ENCODE data around the gene FBXL13. TPM values are rescaled to one million over a fixed set of nuclear protein-coding genes. Genes with fewer than 3 reads are reported as not detected.

Gene FBXL13
- polyA plus RNA-seq, 1 donor from 2014 or later, result 0.57 TPM

GRCh38 chr7:103121641-103122040 lies 47.0 kb upstream of the FBXL13 start:
- H3K4me3 ChIP-seq (ENCODE audit: low read length), result no peak overlapping the region
- H3K4me2 ChIP-seq (ENCODE audit: low read length), result no peak overlapping the region
- H3K79me2 ChIP-seq (replicated peaks; ENCODE audit: insufficient read depth, low read length), result no peaks in the 10 kb centered on the region
- H3F3A ChIP-seq (ENCODE audit: insufficient read depth, low read length, poor library complexity, severe bottlenecking), result no peaks in the 10 kb centered on the region
- no peak for TF ChIP-seq EP300 (conservative IDR thresholded peaks at IDR 0.05; ENCODE audit: poor library complexity, severe bottlenecking)
- TF ChIP-seq SMC3 (conservative IDR thresholded peaks at IDR 0.05; ENCODE audit: poor library complexity), result no peak
- no peak for TF ChIP-seq RAD21 (conservative IDR thresholded peaks at IDR 0.05)
- TF ChIP-seq TAF1 (IDR thresholded peaks at IDR 0.05; ENCODE audit: low read depth), result no peak
- no peak overlapping the region for H3K9ac ChIP-seq (ENCODE audit: low read length)
- no peak overlapping the region for H2AFZ ChIP-seq (ENCODE audit: low read depth, low read length)
- no peaks in the 10 kb centered on the region for H3K9me3 ChIP-seq (ENCODE audit: low read length)
- no peaks in the 10 kb centered on the region for H4K20me1 ChIP-seq (ENCODE audit: insufficient read depth)
- no peaks in the 10 kb centered on the region for H3K27me3 ChIP-seq (ENCODE audit: insufficient read depth, low read depth, low read length)
- H3K9me2 ChIP-seq (ENCODE audit: insufficient read depth, low read length), result no peaks in the 10 kb centered on the region
- H3K27ac ChIP-seq (ENCODE audit: low read length), result no peak overlapping the region
- H3K36me3 ChIP-seq (ENCODE audit: insufficient read depth, low read length), result peaks cover 8% of the 10 kb centered on the region

- Histone ChIP-seq H3K4me3 (ENCODE audit: low read length) (no peak overlapping the region), H3K4me2 (ENCODE audit: low read length) (no peak overlapping the region), H3K36me3 (ENCODE audit: insufficient read depth, low read length) (peaks cover 8% of the 10 kb centered on the region), H3K79me2 (replicated peaks; ENCODE audit: insufficient read depth, low read length) (no peaks in the 10 kb centered on the region), H4K20me1 (ENCODE audit: insufficient read depth) (no peaks in the 10 kb centered on the region), H3K27me3 (ENCODE audit: insufficient read depth, low read depth, low read length) (no peaks in the 10 kb centered on the region), H2AFZ (ENCODE audit: low read depth, low read length) (no peak overlapping the region), H3K9me2 (ENCODE audit: insufficient read depth, low read length) (no peaks in the 10 kb centered on the region), H3K9ac (ENCODE audit: low read length) (no peak overlapping the region), H3F3A (ENCODE audit: insufficient read depth, low read length, poor library complexity, severe bottlenecking) (no peaks in the 10 kb centered on the region), H3K9me3 (ENCODE audit: low read length) (no peaks in the 10 kb centered on the region), H3K27ac (ENCODE audit: low read length) (no peak overlapping the region)
- TF ChIP-seq CTCF (IDR thresholded peaks at IDR 0.05; ENCODE audit: poor library complexity, severe bottlenecking) (no peak), SMC3 (conservative IDR thresholded peaks at IDR 0.05; ENCODE audit: poor library complexity) (no peak), POLR2AphosphoS5 (IDR thresholded peaks at IDR 0.05) (no peak), EZH2 (IDR thresholded peaks at IDR 0.05; ENCODE audit: borderline replicate concordance, insufficient read depth, low read length, poor library complexity, severe bottlenecking) (no peak), RAD21 (conservative IDR thresholded peaks at IDR 0.05) (no peak), MXI1 (conservative IDR thresholded peaks at IDR 0.05; ENCODE audit: poor library complexity, severe bottlenecking) (no peak), REST (IDR thresholded peaks at IDR 0.05; ENCODE audit: borderline replicate concordance) (no peak), TAF1 (IDR thresholded peaks at IDR 0.05; ENCODE audit: low read depth) (no peak), EP300 (conservative IDR thresholded peaks at IDR 0.05; ENCODE audit: poor library complexity, severe bottlenecking) (no peak)
Measured at GRCh38 chr7:103120362-103120761, 45.8 kb upstream of the FBXL13 start.

Data from neural cell (in vitro differentiated cells).